K562 (cell line): ENCODE data around the gene FUT8. TPM values are rescaled to one million over a fixed set of nuclear protein-coding genes. Genes with fewer than 3 reads are reported as not detected.

Experiments
- ATAC-seq: fragments of 200-7000 bp; cut with Tn5 transposase; 3 replicates; pipeline ENCODE4 v1.9.1; 2020; ENCODE audit warnings: moderate library complexity
- BruUV-seq: library from RNA; stranded (reverse); fragments of 400-500 nt; replicated peaks from 2 replicates; lab custom pipeline; 2021; lab: Mats Ljungman, UMichigan
- CTCF ChIA-PET: fragments of 300-600 bp; formaldehyde crosslinking; extraction: SDS; loops from one replicate; lab custom pipeline; 2021; ENCODE audit warnings: low intra/inter-chr PET ratio; lab: Yijun Ruan, JAX
- POLR2A ChIA-PET: fragments of 300-600, 350-650 bp; sonication (Branson Sonifier 250); formaldehyde crosslinking; extraction: SDS; loops from one replicate; lab custom pipeline; 2021; ENCODE audit warnings: antibody characterized with exemption, inconsistent platforms; lab: Yijun Ruan, JAX
- DNase-seq, 4 experiments: peaks; one replicate each; pipeline versions ENCODE4 v3.0.0 to v3.0.0-alpha.2; 2011 to 2018; ENCODE audit warnings: low spot score in 3 of 4, mixed read lengths in 3 of 4; ENCODE audit errors: extremely low read depth in 1 of 4
- FAIRE-seq: peaks from 2 replicates; lab custom pipeline; 2011; peaks lifted over from hg19 to GRCh38; lab: Jason Lieb, UNC
- H2AFZ ChIP-seq: 2 replicates; pipeline ENCODE4 v1.6.0; 2011; ENCODE audit warnings: low read depth, low read length, control low read depth, inconsistent platforms
- H3K27ac ChIP-seq: fragments of 200-600 bp; 3 replicates; pipeline ENCODE4 v1.8.0; 2011; ENCODE audit warnings: low read depth, mild to moderate bottlenecking, control low read depth, inconsistent platforms, low read length, moderate library complexity, mixed read lengths; ENCODE audit errors: extremely low read depth
- H3K27me3 ChIP-seq, 2 experiments: fragments of 300-600 bp in 1 of 2; 2 replicates in 1 of 2; 3 replicates in 1 of 2; pipeline versions ENCODE4 v1.6.0 to v1.8.0; 2011; ENCODE audit warnings: inconsistent platforms in 2 of 2, low read length in 2 of 2, mild to moderate bottlenecking in 1 of 2, mixed read lengths in 1 of 2, moderate library complexity in 1 of 2; ENCODE audit not compliant: control insufficient read depth in 2 of 2, insufficient read depth in 2 of 2
- H3K36me3 ChIP-seq: fragments of 300-600 bp; 3 replicates; pipeline ENCODE4 v1.8.0; 2011; ENCODE audit warnings: mild to moderate bottlenecking, low read length, inconsistent platforms; ENCODE audit not compliant: control insufficient read depth, insufficient read depth
- H3K4me1 ChIP-seq, 2 experiments: fragments of 200-600 bp in 1 of 2; replicated peaks in 1 of 2; 2 replicates in 1 of 2; 3 replicates in 1 of 2; pipeline versions ENCODE4 v1.5.1 to v1.8.0; 2011; ENCODE audit warnings: inconsistent platforms in 2 of 2, low read length in 2 of 2, mild to moderate bottlenecking in 1 of 2, mixed read lengths in 1 of 2, moderate library complexity in 1 of 2; ENCODE audit not compliant: control insufficient read depth in 2 of 2, insufficient read depth in 2 of 2
- H3K4me2 ChIP-seq: 2 replicates; pipeline ENCODE4 v1.6.1; 2011; ENCODE audit warnings: low read length, control low read depth, inconsistent platforms, mixed read lengths; ENCODE audit not compliant: insufficient read depth
- H3K4me3 ChIP-seq: fragments of 200-600 bp; sonication (generic), shearing (Covaris generic); 2 replicates; pipeline ENCODE4 v1.5.1; 2016; ENCODE audit warnings: control low read depth, inconsistent platforms
- H3K79me2 ChIP-seq: fragments of 200-600 bp; 3 replicates; pipeline ENCODE4 v1.8.0; 2011; ENCODE audit warnings: low read length, inconsistent platforms; ENCODE audit not compliant: control insufficient read depth, insufficient read depth
- H3K9ac ChIP-seq, 2 experiments: 2 replicates each; pipeline versions ENCODE4 v1.6.0 to v1.6.1; 2011; ENCODE audit warnings: low read depth in 2 of 2, low read length in 2 of 2, control low read depth in 1 of 2, inconsistent platforms in 1 of 2, mild to moderate bottlenecking in 1 of 2, mixed read lengths in 1 of 2; ENCODE audit not compliant: insufficient read depth in 1 of 2
- H3K9me1 ChIP-seq: one replicate; pipeline ENCODE4 v1.6.0; 2011; ENCODE audit warnings: inconsistent platforms, mild to moderate bottlenecking, low read length, moderate library complexity; ENCODE audit not compliant: control insufficient read depth, insufficient read depth
- H3K9me3 ChIP-seq: replicated peaks from 2 replicates; pipeline ENCODE4 v1.5.1; 2011; ENCODE audit warnings: low read depth, low read length, inconsistent platforms; ENCODE audit not compliant: control insufficient read depth, insufficient read depth
- H4K20me1 ChIP-seq: replicated peaks from 2 replicates; pipeline ENCODE4 v1.6.1; 2011; ENCODE audit warnings: low read length, inconsistent platforms, mixed read lengths; ENCODE audit not compliant: control insufficient read depth, insufficient read depth
- FOXP4 ChIP-seq: sonication (generic); formaldehyde crosslinking; IDR thresholded peaks from 2 replicates; pipeline ENCODE4 v1.8.0; 2022; ENCODE audit warnings: mild to moderate bottlenecking, missing genetic modification reagents, borderline replicate concordance
- HMG20B ChIP-seq: fragments of 250-450 bp; sonication (Bioruptor Pico); IDR thresholded peaks from 2 replicates; pipeline ENCODE4 v1.5.0; 2021; ENCODE audit warnings: mild to moderate bottlenecking
- KAT7 ChIP-seq: sonication (generic); formaldehyde crosslinking; IDR thresholded peaks from 2 replicates; pipeline ENCODE4 v1.8.0; 2022; ENCODE audit warnings: missing genetic modification reagents, mild to moderate bottlenecking, borderline replicate concordance
- NCOA2 ChIP-seq, 2 experiments: fragments of 450-650 bp; IDR thresholded peaks; 2 replicates each; pipeline ENCODE4 v1.6.1; 2018; ENCODE audit warnings: mild to moderate bottlenecking in 2 of 2, moderate library complexity in 1 of 2; ENCODE audit not compliant: partially characterized antibody in 2 of 2
- PBX2 ChIP-seq, 2 experiments: IDR thresholded peaks in 1 of 2; conservative IDR thresholded peaks in 1 of 2; 2 replicates each; pipeline ENCODE4 v1.6.1; 2016; ENCODE audit warnings: low read depth in 2 of 2, mild to moderate bottlenecking in 1 of 2, missing compliant biosample characterization in 1 of 2, missing genetic modification characterization in 1 of 2, moderate library complexity in 1 of 2
- THRB ChIP-seq: fragments of 450-650 bp; formaldehyde crosslinking; conservative IDR thresholded peaks from 2 replicates; pipeline ENCODE4 v1.4.0; 2022; ENCODE audit warnings: mild to moderate bottlenecking, missing genetic modification characterization
- ZBED1 ChIP-seq: IDR thresholded peaks from 2 replicates; pipeline ENCODE4 v1.6.1; 2014
- ZBTB43 ChIP-seq: sonication (generic); formaldehyde crosslinking; IDR thresholded peaks from 2 replicates; pipeline ENCODE4 v1.8.0; 2023; ENCODE audit warnings: mild to moderate bottlenecking, missing genetic modification reagents
- ZC3H4 ChIP-seq: sonication (generic); formaldehyde crosslinking; IDR thresholded peaks from 2 replicates; pipeline ENCODE4 v1.9.0; 2021; ENCODE audit warnings: missing genetic modification reagents, borderline replicate concordance
- ZFP30 ChIP-seq: fragments of 250-450 bp; sonication (Bioruptor Pico); IDR thresholded peaks from 2 replicates; pipeline ENCODE4 v1.8.0; 2022; ENCODE audit warnings: moderate library complexity, mild to moderate bottlenecking, inconsistent platforms, borderline replicate concordance
- ZNF79 ChIP-seq: fragments of 250-450 bp; sonication (Bioruptor Pico); IDR thresholded peaks from 2 replicates; pipeline ENCODE4 v1.4.0; 2020; ENCODE audit warnings: low read depth, mild to moderate bottlenecking, moderate library complexity
- WGBS: fragments of 100-300 bp; shearing (Covaris generic); methylation state at CpG from one replicate; pipeline ENCODE4 v1.1.6; 2016; ENCODE audit warnings: low coverage, mixed read lengths; ENCODE audit not compliant: insufficient coverage; ENCODE audit errors: missing lambda C conversion rate; 5-methylcytosine and 5-hydroxymethylcytosine counted together
- in situ Hi-C: fragments of 300-500 bp; cut with MboI; formaldehyde crosslinking; loops from 4 replicates; pipeline ENCODE4 v1.15.0; 2018; ENCODE audit warnings: inconsistent platforms, mixed read lengths
- intact Hi-C: fragments of 100-400 bp; cut with micrococcal nuclease; formaldehyde crosslinking; loops from 2 replicates; pipeline ENCODE4 v1.14.2; 2022
- polyA plus RNA-seq, 8 experiments: library from polyadenylated mRNA; depleted of rRNA in 4 of 8; stranded (reverse) in 5 of 8; unstranded in 3 of 8; fragments of >200 nt; fragmentation: Nextera tagmentation in 2 of 8; fragmentation: Illumina TruSeq in 1 of 8; extraction: Ambion mirVana in 2 of 8; extraction: Trizol in 1 of 8; gene quantifications; 2 replicates each; pipeline versions ENCODE4 v1.2.1 to v1.2.3, GENCODE V29; 2011 to 2014; ENCODE audit warnings: inconsistent platforms in 1 of 8, missing spikeins in 1 of 8
- total RNA-seq, 7 experiments: library from RNA; depleted of rRNA in 6 of 7; stranded (reverse); fragments of >200 nt in 6 of 7; fragmentation: Illumina TruSeq in 2 of 7; extraction: Trizol in 2 of 7; gene quantifications; 2 replicates each; pipeline versions ENCODE4 v1.2.1 to v1.2.3, GENCODE V29; 2011 to 2021; ENCODE audit warnings: low replicate concordance in 1 of 7
- TF ChIP-seq, protein P1 (sequence below): sonication (generic); formaldehyde crosslinking; IDR thresholded peaks from 2 replicates; pipeline ENCODE4 v1.9.0; 2022; ENCODE audit warnings: mild to moderate bottlenecking, missing genetic modification reagents
- TF ChIP-seq, protein P2 (sequence below): fragments of 250-450 bp; sonication (Bioruptor Pico); IDR thresholded peaks from 2 replicates; pipeline ENCODE4 v1.4.0; 2020

Gene FUT8
- total and polyA plus RNA-seq, 9 of the 15 experiments (the other 6 are each of a cell fraction or from before 2014, with no cell fraction given), result 4.1 to 15.2 (median 7.8) TPM

- ATAC-seq (no peak), DNase-seq (no peak), FAIRE-seq (no peak)
- no peaks in the 10 kb centered on the region for H3K36me3 ChIP-seq
- in situ Hi-C loops (no loop called here), intact Hi-C loops (no loop called here)
- CTCF ChIA-PET, result no interaction called here
- H3K79me2 ChIP-seq, result no peaks in the 10 kb centered on the region
- no peak overlapping the region for H3K9ac ChIP-seq
- H3K4me3 ChIP-seq, result no peak overlapping the region
- H3K27me3 ChIP-seq, result no peaks in the 10 kb centered on the region; a peak in 1 of 5 replicates
- H3K4me1 ChIP-seq, result no peaks in the 10 kb centered on the region
- H3K27ac ChIP-seq, result no peak overlapping the region
- H3K9me1 ChIP-seq, result no peaks in the 10 kb centered on the region
- H3K9me3 ChIP-seq, result no peaks in the 10 kb centered on the region
- BruUV-seq, result no TSS peak
- WGBS, result 0% methylated on average over 2 of the region's 3 CpGs
- POLR2A ChIA-PET, result interaction anchor here (0.5 to 1.0 kb wide), 3 partner anchors 10 to 333 kb away, joined by 3 to 4 read pairs (median 3); no protein-coding TSS in a partner anchor
- no peak overlapping the region for H3K4me2 ChIP-seq
- no peaks in the 10 kb centered on the region for H4K20me1 ChIP-seq
- no peak overlapping the region for H2AFZ ChIP-seq
- TF ChIP-seq ZNF79 (CRISPR knock-in tag) (no peak), THRB (no peak), ZBED1 (no peak), NCOA2 (IDR thresholded peaks at IDR 0.05; ENCODE audit: partially characterized antibody in 2 of 2) (no peak), KAT7 (CRISPR knock-in tag) (no peak), HMG20B (CRISPR knock-in tag) (no peak), PBX2 (CRISPR knock-in tag; IDR thresholded peaks at IDR 0.05; ENCODE audit: low read depth) (no peak), PBX2 (tag; conservative IDR thresholded peaks at IDR 0.05; ENCODE audit: low read depth) (no peak), ZC3H4 (CRISPR knock-in tag) (no peak), ZFP30 (CRISPR knock-in tag) (no peak), FOXP4 (CRISPR knock-in tag) (no peak), ZBTB43 (CRISPR knock-in tag) (no peak)
- TF ChIP-seq, protein P1, sequence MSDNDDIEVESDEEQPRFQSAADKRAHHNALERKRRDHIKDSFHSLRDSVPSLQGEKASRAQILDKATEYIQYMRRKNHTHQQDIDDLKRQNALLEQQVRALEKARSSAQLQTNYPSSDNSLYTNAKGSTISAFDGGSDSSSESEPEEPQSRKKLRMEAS, result no peak
- TF ChIP-seq, protein P2, sequence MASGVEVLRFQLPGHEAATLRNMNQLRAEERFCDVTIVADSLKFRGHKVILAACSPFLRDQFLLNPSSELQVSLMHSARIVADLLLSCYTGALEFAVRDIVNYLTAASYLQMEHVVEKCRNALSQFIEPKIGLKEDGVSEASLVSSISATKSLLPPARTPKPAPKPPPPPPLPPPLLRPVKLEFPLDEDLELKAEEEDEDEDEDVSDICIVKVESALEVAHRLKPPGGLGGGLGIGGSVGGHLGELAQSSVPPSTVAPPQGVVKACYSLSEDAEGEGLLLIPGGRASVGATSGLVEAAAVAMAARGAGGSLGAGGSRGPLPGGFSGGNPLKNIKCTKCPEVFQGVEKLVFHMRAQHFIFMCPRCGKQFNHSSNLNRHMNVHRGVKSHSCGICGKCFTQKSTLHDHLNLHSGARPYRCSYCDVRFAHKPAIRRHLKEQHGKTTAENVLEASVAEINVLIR (CRISPR knock-in tag), result no peak
These were observed 344.4 kb downstream of the FUT8 start for GRCh38 chr14:65756880-65757279.
